Measurements from ENCODE around the gene SCEL.

DNA sequence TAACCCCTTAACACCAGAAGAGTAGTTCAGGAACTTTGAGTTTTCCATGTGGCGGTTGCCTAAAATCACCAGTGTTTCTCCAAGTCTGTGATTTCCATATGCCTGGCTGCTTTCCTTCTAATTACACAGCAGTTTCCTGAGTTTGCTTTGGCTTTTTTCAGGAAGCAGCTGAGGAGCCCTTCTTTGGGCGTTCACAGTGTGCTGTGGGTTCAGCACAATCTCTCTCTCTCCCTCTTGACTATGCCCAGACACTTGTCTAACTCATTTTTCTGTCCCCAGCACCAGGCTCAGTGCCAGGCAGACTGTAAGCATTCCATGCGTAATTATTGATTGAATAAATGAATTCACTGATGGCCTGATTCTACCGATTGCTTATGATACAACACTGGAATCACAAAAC, 19.7 kb downstream of the SCEL start:
- TF ChIP-seq POLR2AphosphoS5 (IDR thresholded peaks at IDR 0.05; ENCODE audit: borderline replicate concordance, low read depth, low read length) (no peak), EZH2 (IDR thresholded peaks at IDR 0.05) (no peak)

All from SK-N-MC (cell line).